GM12878 (cell line): Measurements from ENCODE around the gene CCBE1.

ENCODE experiments used
- CEBPB ChIP-seq, 2 experiments: fragments of 150-350 bp in 1 of 2; IDR thresholded peaks; 2 replicates each; pipeline ENCODE4 v1.6.1; 2012 to 2014; ENCODE audit warnings: low read depth in 2 of 2, low read length in 2 of 2, borderline replicate concordance in 1 of 2, inconsistent platforms in 1 of 2
- CHD2 ChIP-seq: IDR thresholded peaks from 2 replicates; pipeline ENCODE4 v1.6.1; 2011; ENCODE audit warnings: low read depth, low read length, improper control_type of control experiment, borderline replicate concordance
- NFYB ChIP-seq: IDR thresholded peaks from 2 replicates; pipeline ENCODE4 v1.6.1; 2011; ENCODE audit warnings: low read depth, mild to moderate bottlenecking, low read length, improper control_type of control experiment, moderate library complexity; ENCODE audit not compliant: insufficient read depth
- SRF ChIP-seq, 2 experiments: IDR thresholded peaks; 2 replicates each; pipeline ENCODE4 v1.6.1; 2011; ENCODE audit warnings: low read depth in 2 of 2, low read length in 2 of 2, mild to moderate bottlenecking in 1 of 2, moderate library complexity in 1 of 2
- TF ChIP-seq, protein P1 (sequence below), 3 experiments: IDR thresholded peaks in 2 of 3; conservative IDR thresholded peaks in 1 of 3; 2 replicates each; pipeline ENCODE4 v1.5.1; 2011; ENCODE audit warnings: low read depth in 3 of 3, low read length in 3 of 3, mild to moderate bottlenecking in 3 of 3, control low read depth in 2 of 3, moderate library complexity in 2 of 3, inconsistent platforms in 1 of 3, mixed read lengths in 1 of 3; ENCODE audit not compliant: control insufficient read depth in 2 of 3, insufficient read depth in 1 of 3; ENCODE audit errors: extremely low read depth in 1 of 3

DNA sequence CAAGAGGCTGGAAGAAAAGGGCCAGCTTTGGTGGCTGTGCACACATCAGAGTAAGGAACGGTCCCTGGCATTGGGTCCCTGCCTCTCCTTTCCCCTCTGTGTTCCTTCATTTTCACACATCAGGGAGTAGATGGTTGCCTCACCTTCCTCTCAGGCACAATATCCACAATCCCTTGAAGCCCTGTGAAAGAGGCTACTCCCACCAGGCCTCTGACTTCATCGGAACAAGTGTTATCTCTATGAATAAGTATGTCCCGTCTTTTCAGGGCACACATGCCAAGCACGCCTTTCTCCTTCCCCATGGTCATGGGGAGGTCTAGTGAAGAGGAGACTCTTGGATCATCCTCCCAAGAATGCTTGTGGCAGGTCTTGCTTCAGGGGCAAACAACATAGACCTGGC lies 277.0 kb downstream of the CCBE1 start:
- no peak for TF ChIP-seq SRF (IDR thresholded peaks at IDR 0.05; ENCODE audit: low read depth in 2 of 2, low read length in 2 of 2)
- no peak for TF ChIP-seq NFYB
- TF ChIP-seq CEBPB (IDR thresholded peaks at IDR 0.05; ENCODE audit: borderline replicate concordance in 1 of 2, low read depth in 2 of 2, low read length in 2 of 2), result no peak
- TF ChIP-seq, protein P1, sequence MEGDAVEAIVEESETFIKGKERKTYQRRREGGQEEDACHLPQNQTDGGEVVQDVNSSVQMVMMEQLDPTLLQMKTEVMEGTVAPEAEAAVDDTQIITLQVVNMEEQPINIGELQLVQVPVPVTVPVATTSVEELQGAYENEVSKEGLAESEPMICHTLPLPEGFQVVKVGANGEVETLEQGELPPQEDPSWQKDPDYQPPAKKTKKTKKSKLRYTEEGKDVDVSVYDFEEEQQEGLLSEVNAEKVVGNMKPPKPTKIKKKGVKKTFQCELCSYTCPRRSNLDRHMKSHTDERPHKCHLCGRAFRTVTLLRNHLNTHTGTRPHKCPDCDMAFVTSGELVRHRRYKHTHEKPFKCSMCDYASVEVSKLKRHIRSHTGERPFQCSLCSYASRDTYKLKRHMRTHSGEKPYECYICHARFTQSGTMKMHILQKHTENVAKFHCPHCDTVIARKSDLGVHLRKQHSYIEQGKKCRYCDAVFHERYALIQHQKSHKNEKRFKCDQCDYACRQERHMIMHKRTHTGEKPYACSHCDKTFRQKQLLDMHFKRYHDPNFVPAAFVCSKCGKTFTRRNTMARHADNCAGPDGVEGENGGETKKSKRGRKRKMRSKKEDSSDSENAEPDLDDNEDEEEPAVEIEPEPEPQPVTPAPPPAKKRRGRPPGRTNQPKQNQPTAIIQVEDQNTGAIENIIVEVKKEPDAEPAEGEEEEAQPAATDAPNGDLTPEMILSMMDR (IDR thresholded peaks at IDR 0.05 in 2 of 3, conservative IDR thresholded peaks at IDR 0.05 in 1 of 3; ENCODE audit: control insufficient read depth in 2 of 3, extremely low read depth in 1 of 3, insufficient read depth in 1 of 3, low read depth in 3 of 3, low read length in 3 of 3), result no peak
- no peak for TF ChIP-seq CHD2
